ENCODE measurements around the gene HIGD1C. TPM values are rescaled to one million over a fixed set of nuclear protein-coding genes. Genes with fewer than 3 reads are reported as not detected.

The HIGD1C gene
- total RNA-seq, 1 experiment from 2014 or later, result not detected

DNA sequence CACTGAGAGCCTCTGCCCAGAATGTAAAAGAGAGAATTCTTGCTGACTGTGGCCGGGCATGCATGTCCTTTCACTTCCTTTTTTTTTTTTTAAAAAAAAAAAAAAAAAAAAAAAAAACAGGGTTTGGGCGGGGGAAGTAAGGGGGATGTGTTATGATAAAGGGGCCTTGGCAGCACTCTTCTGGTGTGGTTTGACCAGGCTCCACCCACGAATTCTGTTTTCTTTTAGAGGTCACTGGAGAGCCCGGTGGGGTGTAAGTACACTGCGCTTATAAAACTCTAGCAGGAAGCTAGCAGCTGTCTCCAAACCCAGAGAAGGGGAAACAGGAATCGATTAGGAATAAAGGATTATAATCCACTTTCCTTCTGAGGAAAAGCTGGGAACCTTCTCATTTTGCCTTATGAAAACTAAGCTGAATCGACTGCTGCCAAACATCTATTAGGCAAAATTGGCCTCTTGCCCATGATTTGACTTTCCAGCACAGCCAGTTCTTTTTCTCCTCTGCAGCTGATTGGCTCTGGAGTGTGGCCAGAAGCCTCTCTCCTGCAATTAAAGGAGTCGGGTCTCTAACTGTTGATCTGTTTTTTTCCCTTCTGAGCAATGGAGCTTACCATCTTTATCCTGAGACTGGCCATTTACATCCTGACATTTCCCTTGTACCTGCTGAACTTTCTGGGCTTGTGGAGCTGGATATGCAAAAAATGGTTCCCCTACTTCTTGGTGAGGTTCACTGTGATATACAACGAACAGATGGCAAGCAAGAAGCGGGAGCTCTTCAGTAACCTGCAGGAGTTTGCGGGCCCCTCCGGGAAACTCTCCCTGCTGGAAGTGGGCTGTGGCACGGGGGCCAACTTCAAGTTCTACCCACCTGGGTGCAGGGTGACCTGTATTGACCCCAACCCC is 27.7 kb upstream of the HIGD1C start:
- Mint-ChIP-seq H3K4me1 (peaks cover 45 to 69% of the 10 kb centered on the region in 2 experiments), H3K27me3 (ENCODE audit: low read depth) (no peaks in the 10 kb centered on the region), H3K4me3 (peak overlapping the region; percentile 71 to 93), H3K36me3 (ENCODE audit: insufficient read depth in 1 of 3, low read depth in 3 of 3) (peaks cover 0 to 3% (median 0%) of the 10 kb centered on the region in 3 experiments; a peak in 2 of 7 replicates), H3K9me3 (no peaks in the 10 kb centered on the region), H3K27ac (peak overlapping the region; percentile 1 to 98 (median 86); a peak in 6 of 7 replicates)
- H4K91ac ChIP-seq (ENCODE audit: insufficient read length, low read depth, low read length), result no peak overlapping the region
- no peak overlapping the region for H2BK5ac ChIP-seq (ENCODE audit: insufficient read length, low read length)
- no peak overlapping the region for H3K4ac ChIP-seq (ENCODE audit: low read depth, low read length)
- H3K23me2 ChIP-seq (ENCODE audit: insufficient read length, low read depth, low read length, poor library complexity, severe bottlenecking), result peaks cover 6% of the 10 kb centered on the region
- no peak overlapping the region for H4K8ac ChIP-seq (replicated peaks; ENCODE audit: insufficient read length, low read depth, low read length)
- peak overlapping the region; percentile 44 for H3K27ac ChIP-seq (ENCODE audit: insufficient read length, low read depth, low read length)
- peak; percentile 63 for DNase-seq
- no peak overlapping the region for H3K14ac ChIP-seq (ENCODE audit: insufficient read depth, low read length)
- H3K9me3 ChIP-seq (ENCODE audit: control insufficient read depth, low read depth, low read length), result no peaks in the 10 kb centered on the region
- H3K18ac ChIP-seq (ENCODE audit: insufficient read length, low read depth, low read length), result no peak overlapping the region
- H2BK15ac ChIP-seq (ENCODE audit: low read depth, low read length), result no peak overlapping the region
- H3K4me1 ChIP-seq (ENCODE audit: insufficient read depth, low read length), result no peaks in the 10 kb centered on the region; the same call in 1 of the 2 replicates
- no peak overlapping the region for H2BK120ac ChIP-seq (ENCODE audit: low read depth, low read length, poor library complexity, severe bottlenecking)
- H3T11ph ChIP-seq (ENCODE audit: low read length), result no peak overlapping the region
- WGBS (ENCODE audit: extremely low coverage, insufficient read length, low lambda C conversion rate), result no CpG with 5 or more reads among the region's 13 CpGs
- no peaks in the 10 kb centered on the region for H3K79me1 ChIP-seq (ENCODE audit: insufficient read depth, low read depth, low read length, poor library complexity, severe bottlenecking)
- peak overlapping the region; percentile 11 for H2AFZ ChIP-seq (ENCODE audit: low read length)
- TF ChIP-seq, protein P1, sequence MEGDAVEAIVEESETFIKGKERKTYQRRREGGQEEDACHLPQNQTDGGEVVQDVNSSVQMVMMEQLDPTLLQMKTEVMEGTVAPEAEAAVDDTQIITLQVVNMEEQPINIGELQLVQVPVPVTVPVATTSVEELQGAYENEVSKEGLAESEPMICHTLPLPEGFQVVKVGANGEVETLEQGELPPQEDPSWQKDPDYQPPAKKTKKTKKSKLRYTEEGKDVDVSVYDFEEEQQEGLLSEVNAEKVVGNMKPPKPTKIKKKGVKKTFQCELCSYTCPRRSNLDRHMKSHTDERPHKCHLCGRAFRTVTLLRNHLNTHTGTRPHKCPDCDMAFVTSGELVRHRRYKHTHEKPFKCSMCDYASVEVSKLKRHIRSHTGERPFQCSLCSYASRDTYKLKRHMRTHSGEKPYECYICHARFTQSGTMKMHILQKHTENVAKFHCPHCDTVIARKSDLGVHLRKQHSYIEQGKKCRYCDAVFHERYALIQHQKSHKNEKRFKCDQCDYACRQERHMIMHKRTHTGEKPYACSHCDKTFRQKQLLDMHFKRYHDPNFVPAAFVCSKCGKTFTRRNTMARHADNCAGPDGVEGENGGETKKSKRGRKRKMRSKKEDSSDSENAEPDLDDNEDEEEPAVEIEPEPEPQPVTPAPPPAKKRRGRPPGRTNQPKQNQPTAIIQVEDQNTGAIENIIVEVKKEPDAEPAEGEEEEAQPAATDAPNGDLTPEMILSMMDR (conservative IDR thresholded peaks at IDR 0.05), result no peak
- H3K79me2 ChIP-seq (ENCODE audit: insufficient read depth, low read length), result no peaks in the 10 kb centered on the region; the same call in 1 of the 2 replicates
- no peak overlapping the region for H4K5ac ChIP-seq (ENCODE audit: insufficient read length, low read depth, low read length)
- H3K56ac ChIP-seq (ENCODE audit: insufficient read length, low read depth, low read length), result no peak overlapping the region
- H3K9ac ChIP-seq (ENCODE audit: extremely low read depth, insufficient read length, low read length), result no peak overlapping the region
- H2BK12ac ChIP-seq (ENCODE audit: insufficient read length, low read depth, low read length), result no peak overlapping the region
- no peaks in the 10 kb centered on the region for H4K20me1 ChIP-seq (ENCODE audit: control insufficient read depth, insufficient read depth, insufficient read length)
- no peak overlapping the region for H3K23ac ChIP-seq (ENCODE audit: insufficient read length, low read depth, low read length)
- peak overlapping the region; percentile 85 for H3K4me2 ChIP-seq (ENCODE audit: insufficient read depth, insufficient read length, low read length)
- H3K27me3 ChIP-seq (ENCODE audit: insufficient read depth, low read length), result no peaks in the 10 kb centered on the region
- no peak overlapping the region for H2AK5ac ChIP-seq (ENCODE audit: insufficient read length, low read length)
- no peak overlapping the region for H2BK20ac ChIP-seq (ENCODE audit: low read depth, low read length, poor library complexity, severe bottlenecking)

Measured in H9 (cell line).